ES-I3 (cell line): ENCODE measurements around the gene MRPS12.

ENCODE experiments used
- H3K36me3 ChIP-seq: 2 replicates; pipeline ENCODE4 v1.6.1; 2013; ENCODE audit warnings: mild to moderate bottlenecking, low read length, control low read depth, moderate library complexity; ENCODE audit not compliant: insufficient read depth
- H3K4me1 ChIP-seq: 2 replicates; pipeline ENCODE4 v1.6.1; 2013; ENCODE audit warnings: mild to moderate bottlenecking, control low read depth, low read length; ENCODE audit not compliant: insufficient read depth
- H3K9ac ChIP-seq: 2 replicates; pipeline ENCODE4 v1.6.1; 2013; ENCODE audit warnings: low read depth, mild to moderate bottlenecking, low read length, moderate library complexity
- H3K9me3 ChIP-seq: 2 replicates; pipeline ENCODE4 v1.6.1; 2013; ENCODE audit warnings: mild to moderate bottlenecking, low read length, moderate library complexity; ENCODE audit not compliant: control insufficient read depth, insufficient read depth

Gene MRPS12

DNA sequence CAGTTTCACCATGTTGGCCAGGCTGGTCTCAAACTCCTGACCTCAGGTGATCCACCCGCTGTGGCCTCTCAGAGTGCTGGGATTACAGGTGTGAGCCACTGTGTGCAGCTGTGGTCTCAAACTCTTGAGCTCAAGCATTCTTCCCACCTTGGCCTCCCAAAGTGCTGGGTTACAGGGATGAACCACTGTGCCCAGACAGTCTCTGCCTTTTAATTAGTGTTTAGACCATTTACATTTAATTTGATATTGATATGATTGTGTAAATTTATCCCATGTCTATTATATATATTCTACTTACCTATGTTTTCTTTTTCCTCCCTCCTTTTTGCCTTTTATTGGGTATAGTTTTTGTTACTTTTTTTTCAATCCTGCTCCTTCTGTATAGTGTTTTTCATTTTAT, 29.1 kb upstream of the MRPS12 start:
- no peaks in the 10 kb centered on the region for H3K36me3 ChIP-seq
- H3K9me3 ChIP-seq, result no peaks in the 10 kb centered on the region
- H3K4me1 ChIP-seq, result 0 out of 2 replicates have a peak, but pooled peaks cover 5% of the 10 kb centered on the region
- no peak overlapping the region for H3K9ac ChIP-seq

DNA sequence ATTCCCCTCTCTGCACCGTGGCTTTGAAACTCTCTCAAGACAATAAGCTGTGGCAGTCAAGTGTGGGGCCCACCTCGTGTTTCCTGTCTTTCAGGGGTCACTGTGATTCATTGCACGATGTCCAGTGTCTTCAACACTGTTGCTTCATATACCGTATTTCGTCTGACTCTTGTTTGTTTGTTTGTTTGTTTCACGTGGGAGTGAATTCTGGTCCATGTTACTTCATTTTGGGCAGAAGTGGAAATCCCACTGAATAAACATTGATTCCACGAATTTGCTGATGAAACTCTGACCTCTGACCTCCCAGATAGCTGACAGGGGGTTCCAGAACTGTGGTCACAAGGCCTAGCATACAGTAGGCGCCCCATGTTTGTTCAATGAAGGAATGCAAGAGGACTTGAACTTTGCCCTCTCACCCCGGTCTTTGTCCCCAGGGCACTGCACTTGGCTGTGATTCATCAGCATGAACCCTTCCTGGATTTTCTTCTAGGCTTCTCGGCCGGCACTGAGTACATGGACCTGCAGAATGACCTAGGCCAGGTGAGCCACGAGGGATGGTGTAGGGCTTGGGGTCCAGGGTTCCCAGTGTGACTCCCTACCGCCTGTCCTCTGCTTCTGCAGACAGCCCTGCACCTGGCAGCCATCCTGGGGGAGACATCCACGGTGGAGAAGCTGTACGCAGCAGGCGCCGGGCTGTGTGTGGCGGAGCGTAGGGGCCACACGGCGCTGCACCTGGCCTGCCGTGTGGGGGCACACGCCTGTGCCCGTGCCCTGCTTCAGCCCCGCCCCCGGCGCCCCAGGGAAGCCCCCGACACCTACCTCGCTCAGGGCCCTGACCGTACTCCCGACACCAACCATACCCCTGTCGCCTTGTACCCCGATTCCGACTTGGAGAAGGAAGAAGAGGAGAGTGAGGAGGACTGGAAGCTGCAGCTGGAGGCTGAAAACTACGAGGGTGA, 25.9 kb upstream of the MRPS12 start:
- H3K9me3 ChIP-seq, result no peaks in the 10 kb centered on the region
- H3K4me1 ChIP-seq, result peaks cover 3% of the 10 kb centered on the region; the same call in 1 of the 2 replicates
- H3K36me3 ChIP-seq, result no peaks in the 10 kb centered on the region
- no peak overlapping the region for H3K9ac ChIP-seq

GRCh38 chr19:38905620-38906019, 25.1 kb upstream of the MRPS12 start:
- no peaks in the 10 kb centered on the region for H3K36me3 ChIP-seq

DNA sequence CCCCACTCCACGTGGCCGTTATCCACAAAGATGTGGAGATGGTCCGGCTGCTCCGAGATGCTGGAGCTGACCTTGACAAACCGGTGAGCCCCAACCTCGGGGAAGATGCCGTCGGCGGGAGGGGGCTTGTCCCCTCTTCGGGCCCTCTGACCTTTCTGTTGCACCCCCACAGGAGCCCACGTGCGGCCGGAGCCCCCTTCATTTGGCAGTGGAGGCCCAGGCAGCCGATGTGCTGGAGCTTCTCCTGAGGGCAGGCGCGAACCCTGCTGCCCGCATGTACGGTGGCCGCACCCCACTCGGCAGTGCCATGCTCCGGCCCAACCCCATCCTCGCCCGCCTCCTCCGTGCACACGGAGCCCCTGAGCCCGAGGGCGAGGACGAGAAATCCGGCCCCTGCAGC, 23.5 kb upstream of the MRPS12 start:
- H3K36me3 ChIP-seq, result no peaks in the 10 kb centered on the region

More at GRCh38 chr19:38905620-38906019, 25.1 kb upstream of the MRPS12 start:
- peaks cover 3% of the 10 kb centered on the region; the same call in 1 of the 2 replicates for H3K4me1 ChIP-seq
- no peak overlapping the region for H3K9ac ChIP-seq
- H3K9me3 ChIP-seq, result no peaks in the 10 kb centered on the region

GRCh38 chr19:38907670-38908069, 23.1 kb upstream of the MRPS12 start:
- Histone ChIP-seq H3K36me3 (no peaks in the 10 kb centered on the region), H3K9me3 (no peaks in the 10 kb centered on the region), H3K9ac (no peak overlapping the region), H3K4me1 (peaks cover 3% of the 10 kb centered on the region; the same call in 1 of the 2 replicates)

More for the DNA sequence above, 23.5 kb upstream of the MRPS12 start:
- peaks cover 3% of the 10 kb centered on the region; the same call in 1 of the 2 replicates for H3K4me1 ChIP-seq
- no peak overlapping the region for H3K9ac ChIP-seq
- no peaks in the 10 kb centered on the region for H3K9me3 ChIP-seq

DNA sequence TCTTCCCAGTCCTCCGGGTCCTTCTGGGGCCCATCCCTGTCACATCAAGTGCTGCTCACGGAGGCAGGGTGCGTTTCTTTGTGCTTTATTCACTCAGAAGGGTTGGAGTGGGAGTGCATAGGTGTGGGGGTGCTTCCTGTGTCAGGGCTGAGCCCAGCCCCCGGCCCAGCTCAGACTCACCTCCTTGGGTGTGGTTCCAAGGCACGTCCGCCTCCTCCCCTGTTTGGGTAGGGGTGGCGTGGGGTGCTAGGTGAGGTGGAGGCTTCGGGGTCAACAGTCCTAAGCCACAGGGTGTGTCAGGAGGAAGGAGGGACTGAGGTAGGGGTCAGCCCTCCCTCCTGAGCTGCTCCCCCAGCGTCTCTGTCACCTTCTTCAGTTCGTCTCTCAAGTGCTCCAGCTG, 21.8 kb upstream of the MRPS12 start:
- no peak overlapping the region for H3K9ac ChIP-seq
- peaks cover 3% of the 10 kb centered on the region; the same call in 1 of the 2 replicates for H3K4me1 ChIP-seq
- no peaks in the 10 kb centered on the region for H3K9me3 ChIP-seq
- no peaks in the 10 kb centered on the region for H3K36me3 ChIP-seq

- Histone ChIP-seq H3K36me3 (no peaks in the 10 kb centered on the region), H3K4me1 (peaks cover 3% of the 10 kb centered on the region; the same call in 1 of the 2 replicates), H3K9ac (no peak overlapping the region), H3K9me3 (no peaks in the 10 kb centered on the region)
These were observed 20.3 kb upstream of the MRPS12 start for GRCh38 chr19:38910488-38910887.

DNA sequence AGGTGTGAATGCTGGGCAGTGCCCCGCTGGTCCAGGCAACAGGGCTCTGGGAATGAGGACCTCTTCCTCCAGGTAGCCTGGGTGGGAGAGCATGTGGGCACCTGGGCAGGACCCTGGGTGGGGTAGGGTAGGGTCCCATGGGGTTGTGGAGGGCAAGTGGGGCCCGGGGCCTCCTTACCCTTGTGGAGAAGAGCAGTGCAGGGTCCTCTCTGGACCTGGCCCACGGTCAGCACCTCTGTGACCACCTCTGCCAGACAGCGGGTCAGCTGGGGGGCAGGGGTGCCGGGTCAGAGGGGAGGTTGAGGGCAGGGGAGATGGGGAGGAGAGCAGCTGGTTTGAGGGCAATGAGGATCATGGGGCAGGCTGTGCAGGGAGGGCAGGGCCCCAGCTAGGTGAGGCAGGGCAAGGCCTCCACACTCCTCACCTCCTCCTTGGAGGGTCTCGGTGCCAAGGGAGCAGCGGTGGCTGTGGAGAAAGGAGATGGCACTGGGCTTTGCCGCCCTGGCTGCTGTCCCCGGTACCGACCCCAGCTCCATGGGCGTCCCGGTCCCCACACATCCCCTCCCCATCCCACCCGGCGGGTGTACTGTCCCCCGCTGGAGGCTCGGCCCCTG, 19.2 kb upstream of the MRPS12 start:
- Histone ChIP-seq H3K4me1 (peaks cover 3% of the 10 kb centered on the region; the same call in 1 of the 2 replicates), H3K9ac (no peak overlapping the region), H3K36me3 (no peaks in the 10 kb centered on the region), H3K9me3 (no peaks in the 10 kb centered on the region)

- no peaks in the 10 kb centered on the region for H3K9me3 ChIP-seq
- H3K9ac ChIP-seq, result no peak overlapping the region
- no peaks in the 10 kb centered on the region for H3K36me3 ChIP-seq
- peaks cover 3% of the 10 kb centered on the region; the same call in 1 of the 2 replicates for H3K4me1 ChIP-seq
These were observed 17.9 kb upstream of the MRPS12 start for GRCh38 chr19:38912600-38913514.

DNA sequence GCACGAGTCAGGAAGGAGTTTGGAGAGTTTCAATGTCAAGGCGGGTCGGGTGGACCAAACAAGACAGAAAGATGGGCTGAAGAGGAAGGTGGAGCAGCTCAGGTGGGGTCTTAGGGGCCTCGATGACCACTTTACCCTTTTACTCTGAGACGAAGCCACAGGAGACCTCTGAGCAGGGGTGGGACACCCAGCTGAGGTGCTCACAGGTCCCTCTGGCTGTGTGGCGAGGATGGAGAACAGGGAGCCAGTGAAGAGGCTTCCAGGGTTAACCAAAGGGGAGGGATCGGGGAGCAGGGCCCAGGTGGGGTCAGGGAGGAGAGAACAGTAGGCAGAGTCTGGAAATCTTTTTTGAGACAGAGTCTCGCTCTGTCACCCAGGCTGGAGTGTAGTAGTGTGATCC, 16.8 kb upstream of the MRPS12 start:
- Histone ChIP-seq H3K36me3 (no peaks in the 10 kb centered on the region), H3K9ac (no peak overlapping the region), H3K9me3 (no peaks in the 10 kb centered on the region), H3K4me1 (peaks cover under 1% of the 10 kb centered on the region; the same call in 1 of the 2 replicates)

DNA sequence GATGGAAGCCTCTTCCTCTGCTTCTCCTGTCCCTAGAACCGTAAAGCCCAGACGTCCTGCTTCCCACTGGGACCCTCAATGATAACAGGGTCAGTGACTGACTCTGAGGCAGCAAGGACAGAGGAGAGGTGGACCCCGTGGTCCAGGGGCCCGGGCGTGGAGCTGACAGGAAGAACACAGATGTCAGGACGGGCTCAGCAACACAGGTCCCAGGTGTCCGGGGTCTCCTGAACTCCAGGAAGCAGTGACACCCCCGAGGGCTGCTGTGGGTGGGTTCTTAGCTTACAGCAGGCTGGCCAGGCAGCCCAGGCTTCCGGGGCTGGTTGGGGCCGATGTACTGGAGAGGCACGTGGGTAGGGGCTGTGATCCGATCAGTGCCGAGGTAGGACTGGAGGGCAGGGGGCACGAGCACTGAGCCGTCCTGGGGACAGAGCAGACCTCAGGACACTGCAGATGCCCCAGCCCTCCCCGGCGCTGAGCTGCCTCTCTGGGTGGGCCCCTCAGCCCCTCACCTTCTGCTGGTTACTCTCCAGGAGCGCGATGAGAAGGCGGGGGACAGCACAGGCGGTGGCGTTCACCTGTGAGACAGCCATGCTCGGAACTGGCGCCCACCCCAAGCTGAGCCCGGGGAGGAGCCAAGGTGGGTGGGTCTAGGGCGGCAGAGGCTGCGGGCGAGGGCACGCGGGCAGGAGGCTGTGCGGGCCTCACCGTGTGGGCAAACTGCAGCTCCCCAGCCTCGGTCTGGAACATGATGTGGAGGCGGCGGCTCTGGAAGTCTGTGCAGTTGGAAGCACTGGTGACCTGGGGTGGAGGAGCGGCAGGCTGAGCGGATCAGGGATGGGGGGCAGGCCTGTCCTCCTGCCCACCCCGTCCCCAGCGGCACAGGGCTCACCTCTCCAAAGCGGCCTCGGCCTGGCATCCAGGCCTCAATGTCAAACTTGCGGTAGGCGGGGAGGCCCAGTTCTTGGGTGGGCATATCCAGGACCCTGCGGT, 15.1 kb upstream of the MRPS12 start:
- Histone ChIP-seq H3K9me3 (no peaks in the 10 kb centered on the region), H3K36me3 (no peaks in the 10 kb centered on the region), H3K4me1 (no peaks in the 10 kb centered on the region; the same call in 1 of the 2 replicates), H3K9ac (no peak overlapping the region)

DNA sequence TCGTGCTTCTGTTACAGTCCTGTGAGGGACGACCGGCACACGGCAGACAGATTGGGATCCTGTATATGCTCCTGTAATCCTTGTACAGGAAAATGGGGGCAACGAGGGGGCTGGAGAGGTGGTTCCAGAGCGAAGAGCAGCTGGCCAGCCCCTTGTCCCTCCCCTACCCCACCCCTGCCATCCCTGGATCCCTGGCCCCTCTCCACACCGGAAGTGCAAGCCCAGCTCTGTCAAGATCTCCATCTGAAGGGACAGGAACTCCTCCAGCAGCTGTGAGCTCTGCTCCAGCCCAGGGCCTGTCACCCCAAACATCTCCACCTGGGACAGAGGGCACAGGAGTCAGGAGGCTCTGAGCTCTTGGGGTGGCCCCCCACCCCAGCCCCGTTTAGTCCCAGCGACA, 13.2 kb upstream of the MRPS12 start:
- H3K9ac ChIP-seq, result no peak overlapping the region

GRCh38 chr19:38917921-38918491, 12.7 kb upstream of the MRPS12 start:
- Histone ChIP-seq H3K9ac (no peak overlapping the region), H3K4me1 (no peaks in the 10 kb centered on the region)

More for the DNA sequence above, 13.2 kb upstream of the MRPS12 start:
- Histone ChIP-seq H3K9me3 (no peaks in the 10 kb centered on the region), H3K4me1 (no peaks in the 10 kb centered on the region), H3K36me3 (0 out of 2 replicates have a peak, but pooled peaks cover 3% of the 10 kb centered on the region)

More at GRCh38 chr19:38917921-38918491, 12.7 kb upstream of the MRPS12 start:
- H3K36me3 ChIP-seq, result 0 out of 2 replicates have a peak, but pooled peaks cover 3% of the 10 kb centered on the region
- H3K9me3 ChIP-seq, result no peaks in the 10 kb centered on the region
